GM12874 (cell line): Measurements from ENCODE around the gene EPC1.

Source experiments
- CTCF ChIP-seq: IDR thresholded peaks from 2 replicates; pipeline ENCODE4 v1.5.1; 2011; ENCODE audit warnings: low read depth, mild to moderate bottlenecking, control low read depth, low read length, moderate library complexity; ENCODE audit not compliant: insufficient read depth

EPC1 gene

GRCh38 chr10:32346551-32347362 lies at the start of gene EPC1:
TSS of gene EPC1 (minus strand) at chr10:32347158. CDS start at chr10:32346915, 243 bp downstream.
- TF ChIP-seq CTCF, result no peak

GRCh38 chr10:32393911-32394310 lies 47.0 kb upstream of the EPC1 start:
- no peak for TF ChIP-seq CTCF

- TF ChIP-seq CTCF, result no peak
Measured at GRCh38 chr10:32390193-32390592, 43.2 kb upstream of the EPC1 start.

GRCh38 chr10:32388258-32389027 lies 41.5 kb upstream of the EPC1 start:
- no peak for TF ChIP-seq CTCF

- no peak for TF ChIP-seq CTCF
Measured at GRCh38 chr10:32386623-32387260, 39.8 kb upstream of the EPC1 start.

GRCh38 chr10:32384171-32384570 lies 37.2 kb upstream of the EPC1 start:
- no peak for TF ChIP-seq CTCF

GRCh38 chr10:32381165-32381564 lies 34.2 kb upstream of the EPC1 start:
- no peak for TF ChIP-seq CTCF
